Upper lobe of left lung (tissue), 4 donors: Measurements from ENCODE around the gene PIGO.

ENCODE experiments used
- POLR2A ChIP-seq, 4 donors: fragments of 450-650 bp; IDR thresholded peaks; one replicate each; pipeline ENCODE4 v1.5.1; 2016 to 2017; ENCODE audit warnings: antibody characterized with exemption in 4 of 4, mild to moderate bottlenecking in 2 of 4
- POLR2AphosphoS5 ChIP-seq, 2 donors: sonication (generic); formaldehyde crosslinking; IDR thresholded peaks; one replicate each; pipeline ENCODE4 v1.5.1; 2017; ENCODE audit warnings: antibody characterized with exemption in 2 of 2

- TF ChIP-seq POLR2AphosphoS5 (IDR thresholded peaks at IDR 0.05) (no peak), POLR2A (IDR thresholded peaks at IDR 0.05) (no peak)
These were observed 35.7 kb downstream of the PIGO start for GRCh38 chr9:35060548-35061207.
